ENCODE results near the gene USP3.

The USP3 gene

GRCh38 chr15:63497642-63498467 is 6.5 kb upstream of the USP3 start:
- DNase-seq (ENCODE audit: low spot score): no peak

- DNase-seq (ENCODE audit: low spot score): no peak
Observed at GRCh38 chr15:63499175-63499549, 5.2 kb upstream of the USP3 start.

GRCh38 chr15:63499611-63500010 is 4.8 kb upstream of the USP3 start:
- DNase-seq (ENCODE audit: low spot score): no peak

DNA sequence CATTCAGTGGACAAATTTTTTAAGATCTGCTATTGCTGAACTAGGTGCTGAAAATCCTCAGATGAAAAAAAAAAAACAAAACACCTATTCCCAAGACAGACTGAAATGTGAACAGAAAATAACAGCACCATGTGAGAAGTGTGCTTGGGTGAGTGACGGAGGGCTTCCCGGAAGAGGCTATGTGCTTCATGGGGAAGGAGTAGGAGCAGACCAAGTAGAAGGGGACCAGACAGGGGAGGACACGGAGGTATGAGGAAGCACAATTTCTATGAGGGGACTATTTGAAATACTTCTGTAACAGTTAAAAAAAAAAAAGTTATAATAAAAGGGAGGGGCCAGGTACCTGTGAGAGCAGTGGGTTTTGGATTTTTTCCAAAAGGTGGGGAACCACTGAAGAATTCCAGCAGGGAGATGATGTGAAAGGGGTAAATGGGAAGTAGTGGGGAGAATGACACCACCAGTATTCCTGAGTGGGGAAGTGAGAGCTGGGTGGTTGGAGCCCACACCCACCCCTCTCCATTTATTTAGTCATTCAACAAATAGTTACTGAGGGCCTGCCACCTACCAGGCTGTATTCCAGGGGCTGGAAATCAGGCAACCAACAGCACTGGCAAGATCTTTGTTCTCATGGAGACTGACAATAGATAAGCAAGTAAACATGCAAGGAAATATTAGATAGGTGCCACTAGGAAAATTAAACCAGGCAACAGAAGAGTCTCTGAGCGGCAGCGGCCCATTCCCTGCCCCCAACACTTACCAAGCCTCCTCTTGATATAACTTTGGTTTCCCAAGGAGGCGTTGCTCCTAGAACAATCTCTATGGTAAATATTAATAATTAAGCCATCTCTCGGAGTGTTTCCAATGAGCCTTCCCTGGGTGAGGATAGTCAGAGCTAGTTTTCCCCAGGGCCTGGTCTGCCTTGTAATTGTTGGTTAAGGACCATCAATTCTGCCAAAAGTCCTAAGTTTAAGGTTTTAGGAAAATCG is 3.8 kb upstream of the USP3 start:
- no peak for DNase-seq (ENCODE audit: low spot score)

DNA sequence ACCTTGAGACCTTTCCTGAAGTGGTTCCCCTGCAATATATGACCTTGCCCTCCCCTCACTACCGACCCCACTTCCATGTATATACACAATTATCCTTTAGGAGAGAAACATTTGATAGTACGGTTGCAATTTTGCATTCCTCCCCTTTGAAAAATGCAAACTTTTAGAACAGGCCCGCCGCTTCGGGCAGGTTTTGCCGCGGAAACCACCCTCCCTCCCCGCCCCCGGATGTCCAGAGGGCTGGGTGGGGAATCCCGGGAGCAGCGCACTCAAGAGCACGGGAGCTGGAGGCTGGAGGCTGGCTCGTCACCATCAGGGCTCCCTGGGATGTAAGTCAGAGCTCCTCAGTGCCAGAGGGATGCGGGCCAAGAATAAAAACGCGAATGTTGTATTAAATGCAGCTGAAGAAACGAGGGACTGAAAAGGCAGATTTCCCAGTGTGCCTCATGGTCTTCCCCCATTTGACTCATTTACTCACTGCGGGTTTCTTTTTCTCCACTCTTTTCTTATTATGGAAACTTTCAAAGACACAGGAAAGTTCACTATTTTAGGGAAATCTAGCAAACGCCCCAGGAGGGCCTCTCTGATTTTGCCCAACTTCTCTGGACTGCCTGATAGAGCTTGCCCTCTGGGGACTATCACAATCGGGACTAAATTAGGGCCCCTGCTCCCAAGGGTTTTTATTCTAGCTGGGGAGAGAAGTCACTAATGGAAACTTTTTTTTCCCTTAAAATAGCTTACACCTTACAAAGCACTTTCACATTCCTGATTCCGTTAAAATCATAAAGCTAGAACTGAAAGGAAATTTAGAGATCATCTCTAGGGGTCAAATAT is 2.9 kb upstream of the USP3 start:
- DNase-seq (ENCODE audit: low spot score): peak; percentile 55

DNA sequence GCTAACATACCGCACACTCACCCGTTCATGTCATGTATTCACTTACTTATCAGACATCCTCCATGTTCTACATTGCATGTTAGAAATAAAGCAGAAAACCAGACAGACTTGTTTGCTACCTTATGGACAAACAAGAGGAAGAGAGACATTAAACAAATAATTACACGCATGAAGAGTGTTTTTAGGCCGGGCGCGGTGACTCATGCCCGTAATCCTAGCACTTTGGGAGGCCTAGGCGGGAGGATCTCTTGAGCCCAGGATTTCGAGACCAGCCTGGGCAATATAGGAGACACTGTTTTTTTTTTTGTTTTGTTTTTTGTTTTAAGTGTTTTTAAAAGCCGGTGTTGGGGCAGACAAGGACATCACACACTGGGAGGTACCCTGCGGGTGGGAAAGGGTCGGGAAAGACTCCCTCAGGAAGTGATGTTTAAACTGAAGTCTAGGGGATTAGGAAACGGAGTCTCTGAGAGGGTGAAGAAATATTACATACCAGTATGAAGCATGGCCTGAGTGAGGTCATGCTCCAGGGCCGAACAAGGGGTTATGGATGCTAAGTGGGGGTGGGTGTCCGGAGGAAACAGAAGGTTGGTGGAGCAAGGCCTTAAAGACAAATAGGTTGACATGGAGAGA is 2.1 kb upstream of the USP3 start:
- no peak for DNase-seq (ENCODE audit: low spot score)

- DNase-seq (ENCODE audit: low spot score): peak; percentile 98
Observed at GRCh38 chr15:63502843-63503738, 1.3 kb upstream of the USP3 start.

DNA sequence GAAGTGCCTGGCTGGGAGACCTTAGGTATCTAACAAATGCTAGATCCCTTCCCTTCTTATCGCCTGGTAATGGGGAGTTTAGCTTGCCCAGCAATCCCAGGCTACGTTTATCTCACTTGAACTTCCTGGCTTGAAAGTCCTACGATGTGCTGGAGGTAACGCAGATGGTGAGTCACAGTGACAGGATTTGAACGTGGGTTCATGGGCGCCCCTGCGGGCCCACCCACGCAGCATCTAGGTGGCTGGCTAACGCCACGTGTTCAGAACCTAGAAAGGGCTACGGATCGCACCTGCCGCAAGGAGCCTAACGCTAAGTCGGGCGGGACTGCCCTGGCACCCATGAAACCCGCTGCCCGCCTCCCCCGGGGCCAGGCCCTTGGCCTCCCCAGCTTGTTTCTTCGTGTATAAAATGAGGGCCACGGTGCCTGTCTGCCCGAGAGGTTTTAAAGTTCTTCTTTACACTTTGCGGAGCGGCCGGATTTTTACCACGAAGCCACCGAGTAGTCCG is 600 bp upstream of the USP3 start:
- DNase-seq (ENCODE audit: low spot score): peak; percentile 85

DNA sequence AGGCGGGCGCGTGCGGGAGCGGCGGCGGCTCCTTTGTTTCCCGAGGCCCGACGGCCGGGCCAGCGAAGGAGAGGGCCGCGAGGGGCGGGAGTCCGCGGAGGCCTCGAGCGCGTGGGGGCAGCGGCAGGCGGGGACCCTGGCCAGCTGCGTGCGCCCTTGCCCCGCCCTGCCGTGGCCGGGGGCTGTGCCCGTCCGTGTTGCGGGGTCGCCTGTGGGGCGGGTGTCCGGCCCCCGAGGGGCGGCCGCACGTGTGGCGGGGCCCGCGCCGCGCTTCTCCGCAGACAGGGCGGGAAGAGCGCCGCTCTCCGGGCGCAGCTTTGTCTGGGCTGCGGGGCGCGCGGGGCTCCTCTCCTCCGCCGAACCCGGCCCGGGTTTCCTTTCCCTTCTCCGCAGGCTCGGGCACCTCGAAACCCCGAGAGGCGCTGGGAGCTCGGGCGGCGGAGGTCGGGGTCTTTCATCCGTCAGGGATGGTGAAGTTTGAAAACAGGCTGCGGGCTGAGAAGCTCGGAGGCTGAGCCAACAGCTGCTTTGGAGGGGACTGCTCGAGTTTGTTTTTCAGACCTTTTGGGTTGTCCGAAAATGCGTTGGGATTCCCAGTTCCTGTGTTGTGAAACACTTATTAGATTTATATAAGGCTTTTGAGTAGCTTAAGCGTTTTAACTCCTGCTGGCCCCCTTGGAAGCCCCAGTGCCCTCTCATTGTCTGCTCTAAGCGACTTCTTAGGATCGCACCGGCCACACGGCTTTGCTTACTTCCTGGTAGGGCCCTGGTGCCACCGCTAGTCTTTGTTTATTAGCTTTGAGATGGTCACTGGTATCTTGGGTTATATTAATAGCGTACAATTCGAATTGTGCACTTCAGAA is 817 bp downstream of the USP3 start:
- DNase-seq (ENCODE audit: low spot score): peak; percentile 73

GRCh38 chr15:63505842-63506222 is 1.4 kb downstream of the USP3 start:
- no peak for DNase-seq (ENCODE audit: low spot score)

DNA sequence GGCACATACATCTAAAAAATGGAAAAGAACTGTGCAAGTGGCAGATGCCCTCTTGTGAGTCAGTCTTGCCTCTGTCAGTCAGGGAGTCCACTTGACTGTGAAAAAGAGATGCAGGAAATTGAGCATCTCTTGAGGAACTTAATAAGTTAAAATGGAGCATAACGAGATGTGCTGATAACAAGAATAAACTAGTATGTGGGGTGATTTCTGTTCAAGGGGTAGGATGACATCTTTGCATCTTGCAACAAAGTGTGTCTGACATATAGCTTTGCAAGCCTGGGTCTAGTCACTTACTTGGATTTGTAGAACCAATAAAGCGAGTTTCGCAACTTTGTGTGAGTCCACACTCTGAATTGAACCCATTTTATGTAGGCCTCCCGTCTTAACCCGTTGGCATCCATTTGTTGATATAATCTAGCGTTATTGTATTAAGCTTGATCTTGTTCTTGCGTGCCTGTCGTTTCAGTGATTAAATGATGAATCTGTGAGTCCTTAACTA is 2.2 kb downstream of the USP3 start:
- no peak for DNase-seq (ENCODE audit: low spot score)

GRCh38 chr15:63507878-63508818 is 3.8 kb downstream of the USP3 start:
- DNase-seq (ENCODE audit: low spot score): no peak

DNA sequence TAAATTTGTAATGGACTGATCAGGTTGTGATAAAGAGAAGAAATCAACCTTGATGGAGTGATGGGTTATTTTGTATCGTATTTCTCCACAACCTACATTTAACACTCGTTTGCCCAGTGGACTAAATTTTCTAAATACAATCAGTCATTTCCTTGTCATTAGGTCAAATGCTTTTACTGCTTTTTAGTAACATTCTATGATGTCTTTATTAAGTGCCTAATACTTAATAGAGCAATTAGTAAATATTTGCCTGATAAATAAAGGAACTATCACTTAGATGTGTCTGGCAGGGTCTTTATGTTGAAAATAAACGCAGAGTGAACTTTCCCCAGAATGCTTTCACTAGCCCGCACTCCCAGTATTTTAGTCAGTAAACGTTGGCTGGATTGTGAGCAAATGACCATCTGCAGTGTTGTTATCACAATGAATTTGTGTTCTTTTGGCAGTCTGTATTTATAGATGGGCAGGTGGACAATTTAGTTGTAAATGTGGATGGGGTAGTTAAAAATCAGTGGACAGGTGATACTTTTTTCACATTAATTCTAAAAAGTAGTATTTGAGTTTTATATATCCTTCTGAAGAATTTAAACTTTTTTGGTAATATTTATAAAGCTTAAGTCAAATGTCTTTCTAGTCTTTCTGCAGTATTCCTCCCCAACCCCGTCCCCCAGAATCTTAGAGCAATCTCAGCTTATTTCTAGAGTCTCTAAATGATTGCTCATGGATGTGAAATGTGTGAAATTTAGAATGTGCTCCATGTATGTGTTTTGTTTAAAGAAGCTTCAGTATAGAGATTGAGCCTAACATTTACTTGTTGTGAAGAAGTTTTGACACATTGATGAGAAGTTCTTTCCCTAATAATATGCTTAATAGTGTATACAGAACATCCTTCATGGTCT is 4.9 kb downstream of the USP3 start:
- no peak for DNase-seq (ENCODE audit: low spot score)

DNA sequence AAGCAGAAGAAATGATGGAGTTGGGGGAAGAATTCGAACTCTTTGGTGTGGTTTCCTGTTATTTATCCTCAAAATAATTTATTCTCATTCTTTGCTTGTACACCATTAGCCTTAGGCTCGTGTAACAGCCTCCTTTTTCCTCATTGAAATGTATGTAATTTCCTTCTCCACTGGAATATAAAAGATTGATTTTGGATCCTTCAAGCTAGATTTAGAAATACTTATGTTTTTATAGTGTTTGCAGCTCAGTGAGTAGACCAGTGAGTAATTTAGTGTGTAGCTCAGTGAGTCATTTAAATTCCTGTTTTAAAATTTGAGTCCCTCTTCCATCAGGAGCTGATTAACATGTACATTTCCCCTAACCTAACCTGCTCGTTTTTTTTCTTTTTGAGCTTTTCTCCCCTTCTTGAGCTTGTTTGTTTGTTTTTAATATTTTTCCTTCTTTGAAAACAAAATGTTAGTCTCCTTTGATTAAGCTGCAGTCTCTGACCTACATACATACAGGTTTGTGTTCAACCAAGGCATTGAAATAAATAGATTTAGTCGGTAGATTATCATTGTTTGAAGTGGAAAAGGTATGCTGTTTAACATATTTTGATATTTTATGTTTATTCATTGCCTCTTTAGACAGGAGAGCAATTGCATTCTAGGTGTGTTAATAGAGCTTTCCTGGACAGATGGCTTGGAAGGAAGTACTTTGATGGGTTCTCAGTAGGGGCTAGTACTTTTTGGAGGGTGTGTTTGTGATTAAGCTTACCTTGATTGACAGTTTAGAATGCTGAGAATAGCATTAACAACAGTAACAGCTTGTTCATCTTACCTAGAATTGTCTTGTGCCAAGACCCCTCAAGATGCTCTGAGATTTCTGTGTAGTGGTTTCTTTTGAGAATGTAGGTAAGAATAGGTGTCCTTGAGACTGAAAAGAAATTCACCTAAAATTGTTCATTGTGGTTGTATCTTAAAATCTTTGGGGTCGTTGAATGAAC is 5.9 kb downstream of the USP3 start:
- peak; percentile 58 for DNase-seq (ENCODE audit: low spot score)

- no peak for DNase-seq (ENCODE audit: low spot score)
Observed at GRCh38 chr15:63512148-63512547, 7.8 kb downstream of the USP3 start.

- DNase-seq (ENCODE audit: low spot score): no peak
Observed at GRCh38 chr15:63513271-63513670, 8.9 kb downstream of the USP3 start.
